GM19043 (cell line): ENCODE data around the gene TGM5.
"Not testable (repeated sequence)": the region's sequence is repeated elsewhere in the genome, so short reads cannot be mapped to it uniquely, and the experiment has no call there.

Source experiments
- ATAC-seq: cut with Tn5 transposase; IDR thresholded peaks from one replicate; pipeline ENCODE4 v1.9.1; 2021; ENCODE audit warnings: low read depth; ENCODE audit not compliant: unreplicated experiment

The TGM5 gene

DNA sequence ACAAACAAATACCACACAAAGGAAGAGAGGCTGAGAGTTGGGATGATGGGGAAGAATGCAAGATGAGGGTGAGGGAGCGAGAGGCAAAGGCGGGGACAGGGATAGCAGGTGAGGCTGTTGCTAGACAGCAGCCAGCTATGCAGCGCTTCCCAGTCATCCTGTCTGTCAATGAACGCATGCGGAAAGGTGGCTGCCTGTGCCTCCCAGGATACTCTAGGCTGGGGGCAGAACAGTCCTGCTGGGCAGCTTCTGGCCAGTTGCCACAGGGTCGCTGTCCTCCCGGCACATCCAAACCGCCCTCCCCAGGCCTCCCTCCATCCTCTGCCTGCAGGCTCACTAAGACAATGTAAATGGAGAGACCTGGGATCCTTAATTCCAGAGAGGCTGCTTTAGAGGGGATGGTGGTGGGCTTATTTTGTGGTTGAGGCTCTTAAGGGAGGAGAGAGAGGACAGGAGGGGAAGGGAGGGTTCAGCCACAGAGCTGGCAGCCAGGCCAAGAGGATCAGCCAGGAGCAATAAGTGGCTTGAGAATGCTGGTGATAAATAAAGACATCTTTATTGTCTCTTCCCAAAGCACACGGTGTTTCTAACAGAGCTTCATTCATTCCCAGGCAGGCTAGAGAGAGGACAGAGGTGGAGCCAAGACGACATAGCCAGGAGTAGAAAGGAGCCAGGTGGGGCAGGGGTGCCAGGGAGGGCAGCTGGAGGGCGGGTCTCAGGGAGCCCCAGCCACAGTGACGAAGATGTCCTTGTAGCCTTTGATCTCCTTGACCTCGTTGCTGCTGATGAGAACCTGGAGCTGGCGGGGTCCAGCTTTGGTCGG is 9.2 kb upstream of the TGM5 start:
- no peak for ATAC-seq

DNA sequence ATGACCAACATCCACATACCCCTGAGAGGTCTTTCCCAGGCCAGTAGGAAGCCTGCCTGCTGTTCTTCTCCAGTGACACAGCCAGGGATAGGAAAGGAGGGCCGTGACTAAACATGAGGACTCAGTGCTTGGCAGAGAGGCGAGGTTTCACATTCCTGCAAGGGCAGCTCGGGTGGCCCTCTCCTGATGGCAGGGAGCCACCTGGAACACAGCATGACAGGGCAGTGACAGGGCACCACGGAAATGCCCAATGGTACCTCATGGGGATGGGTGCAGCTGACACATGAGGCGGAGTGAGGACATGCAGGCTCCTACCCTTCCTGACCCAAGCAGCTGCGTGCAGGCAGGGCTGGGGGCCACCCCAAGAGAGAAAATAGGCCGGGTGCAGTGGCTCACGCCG is 7.4 kb upstream of the TGM5 start:
- ATAC-seq = no peak

DNA sequence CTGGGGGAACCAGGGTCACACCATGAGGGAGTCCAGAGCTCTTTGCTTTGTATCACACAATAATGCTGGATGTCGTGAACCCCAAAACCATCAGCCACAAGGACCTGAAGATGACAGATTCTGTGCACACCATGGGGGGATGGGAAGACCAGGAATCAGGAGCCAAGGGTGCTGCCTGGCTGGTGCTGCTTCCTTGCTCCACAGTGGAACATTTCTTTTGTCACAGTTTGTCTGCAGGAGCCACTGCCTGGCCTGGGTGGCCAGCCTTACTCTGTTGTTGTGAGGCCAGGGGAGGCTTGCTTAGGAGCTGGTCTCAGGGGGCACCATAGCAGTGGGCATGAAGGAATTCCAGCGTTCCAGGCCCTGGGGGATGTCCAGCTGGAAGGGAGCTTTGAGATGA is 6.5 kb upstream of the TGM5 start:
- no peak for ATAC-seq

DNA sequence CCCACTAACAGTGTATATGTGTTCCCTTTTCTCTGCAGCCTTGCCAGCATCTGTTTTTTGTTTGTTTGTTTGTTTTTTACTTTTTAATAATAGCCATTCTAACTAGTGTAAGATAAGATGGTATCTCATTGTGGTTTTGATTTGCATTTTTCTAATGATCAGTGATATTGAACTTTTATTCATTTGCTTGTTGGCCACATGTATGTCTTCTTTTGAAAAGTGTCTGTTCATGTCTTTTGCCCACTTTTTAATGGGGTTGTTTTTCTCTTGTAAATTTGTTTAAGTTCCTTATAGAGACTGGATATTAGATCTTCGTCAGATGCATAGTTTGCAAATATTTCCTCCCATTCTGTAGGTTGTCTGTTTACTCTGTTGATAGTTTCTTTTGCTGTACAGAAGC is 5.2 kb upstream of the TGM5 start:
- ATAC-seq = not testable (repeated sequence)

DNA sequence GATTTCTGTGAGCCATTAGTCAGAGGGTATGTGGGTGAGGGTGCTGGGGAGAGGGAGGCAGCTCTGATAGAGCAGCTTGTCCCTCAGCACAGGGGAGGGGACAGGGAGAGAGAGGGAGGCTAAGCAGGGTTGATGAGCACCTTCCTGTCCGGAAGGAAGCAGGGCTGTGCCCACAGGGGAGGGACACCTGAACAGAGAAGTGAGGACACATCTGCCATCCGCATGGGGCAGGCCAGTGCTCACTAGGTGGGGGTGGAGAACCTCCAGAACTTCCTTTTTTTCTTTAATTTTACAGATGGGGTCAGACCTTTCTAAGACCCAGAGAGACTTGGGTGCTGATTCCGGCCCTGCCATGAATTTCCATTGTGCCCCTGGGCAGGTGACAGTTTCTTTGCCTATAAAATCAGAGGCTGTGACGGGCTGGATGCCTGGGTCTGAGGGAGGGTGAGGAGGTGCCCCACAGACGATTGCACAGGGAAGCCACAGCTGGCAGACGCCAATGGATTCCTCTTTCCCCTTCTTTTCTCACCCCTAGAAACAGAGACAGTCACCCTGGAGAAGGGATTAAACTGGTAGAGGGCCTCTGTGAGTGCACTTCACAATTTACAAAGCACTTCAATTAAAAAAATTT is 4.1 kb upstream of the TGM5 start:
- no peak for ATAC-seq

DNA sequence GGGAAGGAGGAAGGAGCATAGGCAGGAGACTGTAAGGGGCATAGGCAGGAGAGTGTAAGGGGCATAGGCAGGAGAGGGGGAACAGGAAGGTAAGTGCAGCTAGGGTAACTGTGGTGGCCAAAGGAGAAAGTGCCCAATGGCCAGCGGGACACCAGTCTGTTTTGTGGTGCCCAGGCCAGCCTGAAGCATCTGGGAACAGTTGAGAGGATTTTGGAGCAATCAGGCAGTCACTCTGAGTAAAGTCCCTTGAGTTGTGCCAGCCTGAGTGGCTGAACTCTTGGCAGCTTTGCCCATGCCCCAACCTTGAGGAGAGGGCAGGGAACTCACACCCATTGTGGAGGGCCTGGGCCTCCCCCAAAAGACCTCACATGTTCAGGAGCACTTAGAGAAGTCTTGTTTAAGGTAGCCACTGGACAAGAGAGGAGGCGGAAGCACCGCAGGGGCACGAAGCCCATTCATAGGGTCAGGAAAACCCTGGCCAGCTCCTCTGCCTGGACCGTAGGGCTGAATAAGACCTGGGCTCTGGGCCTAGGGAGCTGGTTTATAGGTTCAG is 3.5 kb upstream of the TGM5 start:
- ATAC-seq = no peak

DNA sequence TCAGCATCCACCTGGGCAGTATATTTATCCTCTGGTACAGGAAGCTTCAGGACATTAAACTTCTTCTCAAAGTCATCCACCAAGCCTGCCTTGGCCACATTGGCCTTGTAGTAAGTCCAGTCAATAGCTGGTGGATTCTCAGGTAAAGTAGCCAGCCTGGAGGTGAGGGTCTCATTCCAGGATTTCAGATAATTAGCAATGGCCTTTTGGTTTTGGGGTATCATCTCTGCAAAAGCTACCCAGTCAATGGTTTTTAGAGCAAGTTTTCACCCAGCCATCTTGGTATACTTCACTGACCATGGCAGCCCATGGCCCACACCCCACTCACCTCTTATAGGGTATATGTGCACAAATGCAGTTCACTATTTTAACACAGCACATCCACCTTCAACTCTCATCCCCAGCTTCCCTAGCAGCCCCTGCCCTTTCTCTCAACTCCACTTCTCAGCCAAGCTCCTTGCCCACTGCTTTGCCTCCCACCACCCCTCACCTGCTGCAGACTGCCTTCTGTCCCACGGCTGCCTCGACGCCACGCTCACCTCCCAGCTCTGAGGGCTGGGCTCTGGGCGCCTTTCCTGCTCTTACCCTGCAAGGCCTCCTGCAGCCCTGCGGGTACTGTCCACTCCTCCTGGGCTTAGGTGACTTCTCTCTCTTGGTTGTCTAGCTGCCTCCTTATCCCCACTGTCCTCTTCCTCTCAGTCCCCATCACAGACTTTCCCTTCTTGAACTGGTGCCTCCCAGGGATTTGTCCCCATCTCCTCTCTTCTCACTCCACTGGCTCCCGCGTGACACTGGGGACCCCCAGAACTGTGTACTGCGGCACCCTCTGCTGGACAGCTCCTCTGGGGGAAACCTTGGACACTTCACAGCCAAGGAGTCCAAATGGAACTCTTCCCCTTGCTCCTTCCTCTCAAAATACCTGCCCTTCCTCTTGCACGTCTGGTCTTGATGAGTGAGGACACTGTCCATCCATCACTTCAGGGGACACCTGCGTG is 1.7 kb upstream of the TGM5 start:
- no peak for ATAC-seq

DNA sequence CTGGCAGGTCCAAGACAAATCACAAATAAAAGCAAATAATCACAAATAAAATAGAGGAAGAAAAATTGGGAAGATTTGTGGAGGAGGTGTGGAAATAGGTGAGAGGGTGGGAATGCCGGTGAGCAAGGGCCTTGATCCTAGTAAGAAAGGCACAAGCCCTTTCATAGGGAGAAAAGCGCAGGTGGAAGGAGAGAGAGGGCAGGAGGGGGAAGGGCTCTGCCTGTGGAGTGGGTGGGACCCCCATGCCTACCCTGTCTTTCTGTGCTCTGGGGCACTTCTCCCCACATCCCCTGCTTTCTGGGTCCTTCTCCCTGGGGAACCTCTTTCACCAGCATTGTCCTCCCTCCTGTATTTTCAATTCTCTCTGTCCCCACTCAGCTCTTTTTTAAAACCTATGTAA is 711 bp upstream of the TGM5 start:
- no peak for ATAC-seq

DNA sequence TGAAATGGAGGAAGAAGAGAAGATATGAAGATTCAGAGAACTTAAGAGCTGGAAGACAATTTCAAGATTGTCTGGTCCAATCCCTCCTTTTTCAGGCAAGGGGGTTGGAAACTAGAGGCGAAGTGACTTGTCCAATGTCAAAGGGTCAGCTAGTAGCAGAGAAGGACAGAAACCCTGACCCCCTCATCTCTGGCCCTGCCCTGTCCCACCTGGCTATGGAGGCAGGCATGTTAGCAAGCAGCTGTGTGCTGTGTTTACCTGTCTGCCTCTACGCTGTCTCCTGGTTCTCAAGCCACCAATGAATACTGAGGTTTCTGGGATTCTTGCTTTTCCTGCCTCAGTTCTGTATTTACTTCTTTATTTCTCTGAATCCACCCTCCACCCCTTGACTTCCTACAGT is 342 bp downstream of the TGM5 start:
- no peak for ATAC-seq

DNA sequence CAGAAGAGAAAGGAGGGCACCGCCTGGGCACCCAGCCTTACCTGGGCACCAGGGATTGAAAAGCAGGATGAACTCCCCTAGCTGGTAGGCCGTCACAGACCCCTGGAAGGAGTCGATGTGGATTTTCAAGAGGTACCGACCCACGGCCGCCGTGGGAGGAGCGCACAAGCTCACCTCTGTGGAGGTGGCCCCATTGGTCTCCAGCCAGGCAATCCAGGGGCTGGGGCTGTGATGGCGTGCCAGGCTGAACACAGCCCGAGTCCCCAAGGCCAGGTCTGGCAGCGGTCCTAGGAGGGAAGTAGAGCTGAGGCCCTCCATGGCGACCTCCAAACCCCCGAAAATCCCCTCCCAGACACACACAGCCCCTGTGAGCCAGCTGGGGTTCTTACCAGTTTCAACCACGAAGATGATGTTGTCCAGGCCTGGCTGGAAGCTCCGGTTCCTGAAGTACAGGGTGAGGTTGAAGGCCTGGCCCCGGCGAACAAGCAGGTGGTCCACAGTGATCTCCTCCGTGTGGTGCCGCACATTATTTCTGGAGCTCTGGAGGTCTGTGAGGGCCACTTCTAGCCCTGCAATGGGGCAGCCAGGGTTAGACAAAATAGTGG is 6.6 kb downstream of the TGM5 start:
- ATAC-seq = no peak

DNA sequence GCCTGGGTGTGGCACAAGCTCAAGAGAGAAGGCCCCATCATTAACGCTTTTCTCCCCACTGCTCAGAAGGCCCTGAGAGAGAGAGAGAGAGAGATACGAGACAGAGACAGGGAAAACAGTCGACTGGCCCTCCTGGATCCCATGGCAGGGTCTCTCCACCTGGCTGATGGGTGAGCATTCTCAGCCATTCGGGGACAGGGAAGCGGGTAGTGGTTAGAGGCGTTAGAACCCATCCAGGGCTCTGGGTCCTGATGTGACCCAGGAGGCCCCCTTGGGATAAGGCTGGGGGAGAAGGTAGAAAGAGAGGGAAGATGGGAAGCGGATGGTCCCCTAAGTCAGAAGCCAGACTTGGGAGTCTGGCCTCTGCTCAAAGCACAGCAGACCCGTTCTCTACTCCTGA is 7.9 kb downstream of the TGM5 start:
- no peak for ATAC-seq

DNA sequence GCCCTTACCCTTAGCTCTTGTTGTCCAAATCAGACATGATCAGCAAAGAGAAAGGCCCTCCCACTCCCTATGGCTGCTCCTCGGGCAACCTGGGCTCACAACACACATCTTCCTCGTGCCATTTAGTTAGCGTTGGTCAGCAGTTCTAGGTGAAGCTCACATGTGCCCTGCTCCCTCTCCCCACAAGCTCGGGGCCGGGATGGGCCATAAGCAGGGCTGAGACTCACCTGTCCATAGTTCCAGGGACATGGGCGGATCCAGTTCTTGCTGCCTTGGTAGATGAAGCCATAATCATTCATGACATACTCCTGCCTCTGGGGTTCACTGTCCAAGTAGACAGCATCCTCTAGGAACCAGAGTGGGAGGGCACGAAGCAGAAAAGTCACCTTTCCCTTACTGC is 10.4 kb downstream of the TGM5 start:
- no peak for ATAC-seq

DNA sequence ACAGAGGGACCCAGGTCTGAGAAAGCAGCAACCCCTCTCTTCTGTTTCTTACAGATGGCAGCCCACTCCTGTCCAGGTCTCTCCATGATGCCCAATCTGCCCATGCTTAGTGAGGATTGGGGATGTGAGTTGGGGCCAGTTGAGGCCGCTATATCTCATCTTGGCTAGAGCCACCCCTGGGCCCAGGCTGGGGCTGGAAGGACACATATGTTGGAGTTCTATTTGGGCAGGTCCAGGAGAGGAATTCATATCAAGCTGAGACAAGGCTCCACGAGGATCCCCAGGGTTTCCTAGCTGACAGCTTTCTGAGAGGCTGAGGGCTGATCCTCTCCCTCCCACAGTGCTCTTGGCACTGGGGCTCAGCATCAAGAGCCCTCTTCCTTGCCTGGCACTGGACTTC is 11.4 kb downstream of the TGM5 start:
- ATAC-seq = no peak

DNA sequence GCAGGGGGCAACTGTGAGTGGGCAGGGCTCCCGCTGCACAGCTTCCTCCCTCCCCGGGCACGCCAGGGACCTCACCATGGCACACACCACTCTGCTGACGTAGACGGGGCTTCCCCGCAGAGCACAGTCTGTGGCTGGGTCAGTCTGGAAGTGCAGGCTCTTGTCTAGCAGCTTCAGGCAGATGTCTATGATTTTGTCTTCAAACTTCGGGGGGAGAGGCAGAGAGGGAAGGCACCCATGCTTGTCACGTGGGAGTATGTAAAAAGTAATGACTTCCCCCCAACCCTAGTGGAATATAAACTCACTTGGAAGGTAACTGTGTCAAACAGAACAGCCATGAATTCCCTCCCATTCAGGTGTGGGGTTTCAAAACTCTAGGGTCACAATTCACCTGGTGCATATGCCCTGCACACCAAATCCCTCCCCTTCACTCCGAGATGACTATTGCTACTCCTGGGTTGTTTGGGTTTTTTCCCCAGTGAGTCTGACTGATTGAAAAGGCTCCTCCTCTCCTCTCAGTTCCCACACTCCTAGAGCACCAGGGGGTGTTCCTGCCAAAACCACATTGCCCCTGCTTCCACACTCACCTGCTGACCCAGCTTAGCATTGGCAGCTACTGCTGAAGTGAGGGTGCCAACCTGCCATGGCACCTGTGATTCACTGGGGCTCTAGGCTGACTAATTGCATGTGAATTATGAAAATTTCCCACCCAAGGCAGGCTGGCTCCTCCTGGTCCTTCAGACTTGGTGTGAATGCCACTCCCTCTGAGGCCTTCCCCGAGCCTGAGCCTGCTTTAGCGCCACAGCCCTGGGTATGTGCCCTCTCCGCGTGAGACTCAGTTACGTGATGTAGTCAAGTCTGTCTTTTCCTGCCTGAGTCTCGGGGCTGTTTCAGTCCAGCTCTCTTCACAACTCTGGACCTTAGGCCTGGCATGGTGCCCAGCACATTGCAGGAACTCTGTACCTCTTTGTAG is 13.0 kb downstream of the TGM5 start:
- ATAC-seq = peak; percentile 36

DNA sequence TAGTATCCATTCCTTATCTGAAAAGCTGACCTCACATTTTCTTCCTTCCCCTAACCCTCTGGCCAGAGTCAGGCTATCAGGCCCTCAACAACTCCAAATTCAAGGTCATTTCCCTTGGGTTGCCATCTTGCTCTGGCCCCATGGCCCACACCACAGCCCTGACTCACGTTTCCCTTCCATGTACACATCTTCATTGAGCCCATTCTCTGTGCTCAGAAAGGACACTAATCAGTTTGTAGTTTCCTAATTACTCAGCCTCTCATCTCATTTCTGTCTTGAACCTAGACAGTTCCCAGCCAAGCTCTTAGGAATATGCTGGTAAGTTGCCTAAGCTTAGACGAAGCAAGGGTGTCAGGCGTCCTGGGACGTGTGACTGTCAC is 14.9 kb downstream of the TGM5 start:
- no peak for ATAC-seq

DNA sequence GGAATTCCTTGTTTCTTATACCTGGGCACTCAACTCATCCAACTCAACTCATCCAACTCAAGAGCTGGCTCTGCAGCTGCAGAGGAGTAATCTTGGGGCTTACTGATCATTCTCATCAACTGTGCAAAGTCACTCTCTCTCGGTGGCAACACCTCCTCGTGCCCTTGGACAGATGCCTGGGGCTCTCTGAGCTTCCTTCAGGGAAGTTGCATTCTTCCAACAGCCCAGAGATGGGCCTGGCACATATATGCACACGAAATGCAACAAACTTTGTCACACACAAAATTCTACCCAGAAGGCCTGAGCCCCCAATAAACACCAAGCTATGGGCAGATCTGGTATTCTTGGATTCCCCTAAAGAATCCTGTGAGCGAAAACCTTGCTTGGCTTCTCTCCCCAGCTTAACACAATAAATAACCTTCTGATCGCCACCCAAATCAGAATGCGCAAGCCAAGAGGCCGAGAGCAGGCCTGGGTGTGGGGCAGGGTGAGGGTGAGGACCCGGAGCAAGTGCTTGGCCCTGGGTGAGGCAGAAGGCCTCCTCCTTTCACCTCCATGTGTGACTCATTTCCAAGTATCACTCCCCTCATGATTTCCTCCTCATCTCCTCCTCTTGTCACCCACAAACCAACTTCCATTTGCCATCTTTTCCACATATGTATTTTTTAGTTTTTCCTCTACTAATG is 15.4 kb downstream of the TGM5 start:
- no peak for ATAC-seq

DNA sequence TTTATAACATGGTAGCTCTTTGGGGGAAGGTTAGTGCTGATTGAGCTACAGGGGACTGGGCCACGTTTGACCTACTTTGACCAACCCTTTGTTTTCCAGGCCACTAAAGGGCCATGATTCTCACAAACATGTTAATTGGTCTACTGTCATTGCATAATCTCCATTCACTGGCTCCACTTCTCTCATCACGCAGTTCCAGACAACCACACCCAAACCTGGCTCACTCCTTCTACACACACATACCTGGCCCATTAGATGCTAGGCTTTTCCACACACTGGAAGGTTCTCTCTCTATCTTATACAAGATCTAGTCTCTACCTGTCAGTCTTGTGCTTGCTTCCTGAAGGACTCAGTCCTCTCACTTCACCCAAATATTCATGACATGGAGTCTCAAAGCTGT is 15.9 kb downstream of the TGM5 start:
- no peak for ATAC-seq

DNA sequence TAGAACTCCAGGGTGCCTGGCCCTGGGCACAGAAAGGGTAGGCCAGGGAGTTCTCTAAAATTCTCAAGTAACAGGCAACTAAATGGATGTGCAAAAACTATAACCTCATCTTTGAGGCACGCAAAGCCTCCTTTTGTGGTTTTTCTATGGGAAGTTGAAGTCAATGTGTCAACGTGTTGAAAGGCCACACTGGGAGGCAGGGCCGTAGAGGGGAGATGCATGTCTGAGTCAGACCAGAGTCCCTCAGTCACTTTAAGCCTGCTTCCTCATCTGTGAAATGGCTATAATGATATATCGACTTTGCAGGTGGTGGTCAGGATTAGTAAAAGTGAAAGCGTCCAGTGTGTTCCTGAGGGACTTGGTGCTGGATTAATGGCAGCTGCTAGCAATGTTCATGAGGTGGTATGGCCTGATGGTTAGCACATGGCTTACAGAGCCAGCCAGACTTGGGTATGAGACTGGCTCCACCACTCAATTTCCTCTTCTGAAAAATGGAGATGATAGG is 17.0 kb downstream of the TGM5 start:
- ATAC-seq = peak; percentile 40

DNA sequence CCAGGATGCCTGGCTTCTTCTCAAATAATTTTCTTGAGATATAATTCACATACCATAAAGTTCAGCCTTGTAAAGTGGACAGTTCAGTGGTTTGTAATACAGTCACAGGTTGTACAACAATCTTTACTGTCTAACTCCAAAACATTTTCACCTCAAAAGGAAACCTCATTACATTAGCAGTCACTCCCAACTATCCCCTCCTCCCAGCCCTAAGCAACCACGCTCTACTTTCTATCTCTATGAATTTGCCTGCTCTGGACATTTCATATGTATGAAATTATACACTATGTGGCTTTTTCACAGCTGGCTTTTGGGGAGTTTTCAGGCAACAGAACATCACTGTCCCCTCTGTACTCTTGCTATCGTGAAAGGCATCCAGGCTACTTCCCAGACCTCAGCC is 17.5 kb downstream of the TGM5 start:
- peak; percentile 9 for ATAC-seq
